H1 (cell line): ENCODE data around the gene ARL2BP. TPM values are rescaled to one million over a fixed set of nuclear protein-coding genes. Genes with fewer than 3 reads are reported as not detected.

Experiments used
- EP300 ChIP-seq, 2 experiments: IDR thresholded peaks; 1 replicate in 1 of 2; 2 replicates in 1 of 2; pipeline ENCODE4 v1.6.1; 2011 to 2012; ENCODE audit warnings: low read depth in 2 of 2, low read length in 2 of 2, mild to moderate bottlenecking in 2 of 2, borderline replicate concordance in 1 of 2, inconsistent platforms in 1 of 2, moderate library complexity in 1 of 2
- MAFK ChIP-seq: IDR thresholded peaks from 2 replicates; pipeline ENCODE4 v1.6.1; 2012; ENCODE audit warnings: low read depth, mild to moderate bottlenecking, improper control_type of control experiment, low read length
- RFX5 ChIP-seq: IDR thresholded peaks from 2 replicates; pipeline ENCODE4 v1.6.1; 2011; ENCODE audit warnings: low read depth, low read length, improper control_type of control experiment, borderline replicate concordance
- polyA plus RNA-seq, 7 experiments: library from polyadenylated mRNA; depleted of rRNA in 3 of 7; stranded (reverse) in 5 of 7; unstranded in 2 of 7; fragments of >200 nt in 5 of 7; fragments of 200-250 nt in 2 of 7; gene quantifications; 1 replicate in 5 of 7; 2 replicates in 1 of 7; 4 replicates in 1 of 7; pipeline versions ENCODE4 v1.2.1 to v1.2.3, GENCODE V29; 2011 to 2013; ENCODE audit warnings: missing spikeins in 2 of 7, mixed read lengths in 2 of 7
- total RNA-seq: library from RNA; stranded (reverse); fragmentation: NEBNext Ultra II Directional; extraction: Animal tissue kit (Norgen Biotek cat#: 25700); gene quantifications from 2 replicates; pipeline ENCODE4 v1.2.1, GENCODE V29; 2021

The ARL2BP gene
- total and polyA plus RNA-seq, 2 of the 8 experiments (the other 6 are each of a cell fraction or from before 2014, with no cell fraction given), result 13.6 to 18.3 TPM

- TF ChIP-seq MAFK, result no peak
- no peak for TF ChIP-seq EP300 (IDR thresholded peaks at IDR 0.05; ENCODE audit: borderline replicate concordance in 1 of 2, low read depth in 2 of 2, low read length in 2 of 2)
- TF ChIP-seq RFX5, result no peak
These were observed 28.1 kb upstream of the ARL2BP start (continued) for GRCh38 chr16:57216968-57217367.
